MCF 10A (cell line): ENCODE results near the gene AGAP1. TPM values are rescaled to one million over a fixed set of nuclear protein-coding genes. Genes with fewer than 3 reads are reported as not detected.

Source experiments
- BruUV-seq: library from RNA; stranded (reverse); fragments of 400-500 nt; replicated peaks from 2 replicates; lab custom pipeline; 2021; lab: Mats Ljungman, UMichigan
- CTCF ChIA-PET: fragments of 300-600 bp; sonication (Branson Sonifier 250); formaldehyde crosslinking; extraction: SDS; loops from one replicate; lab custom pipeline; 2021; ENCODE audit warnings: antibody characterized with exemption, inconsistent platforms; lab: Yijun Ruan, JAX
- POLR2A ChIA-PET: fragments of 300-600, 350-650 bp; sonication (Branson Sonifier 250); formaldehyde crosslinking; extraction: SDS; loops from one replicate; lab custom pipeline; 2020; ENCODE audit warnings: antibody characterized with exemption, inconsistent platforms; lab: Yijun Ruan, JAX
- DNase-seq: peaks from one replicate; pipeline ENCODE4 v3.0.0-alpha.2; 2018; ENCODE audit not compliant: unreplicated experiment
- H3K27ac Mint-ChIP-seq: one replicate; pipeline ENCODE4 v1.8.0; 2022; ENCODE audit warnings: mild to moderate bottlenecking, low read depth, mixed read lengths; ENCODE audit not compliant: unreplicated experiment
- H3K27me3 Mint-ChIP-seq: one replicate; pipeline ENCODE4 v1.8.0; 2022; ENCODE audit warnings: mixed read lengths; ENCODE audit not compliant: insufficient read depth, unreplicated experiment
- H3K36me3 Mint-ChIP-seq: one replicate; pipeline ENCODE4 v1.8.0; 2022; ENCODE audit warnings: mild to moderate bottlenecking, moderate library complexity, mixed read lengths; ENCODE audit not compliant: insufficient read depth, unreplicated experiment
- H3K4me1 Mint-ChIP-seq: one replicate; pipeline ENCODE4 v1.8.0; 2022; ENCODE audit warnings: mixed read lengths; ENCODE audit not compliant: insufficient read depth, unreplicated experiment
- H3K4me3 Mint-ChIP-seq: one replicate; pipeline ENCODE4 v1.8.0; 2022; ENCODE audit warnings: mild to moderate bottlenecking, moderate library complexity, mixed read lengths; ENCODE audit not compliant: unreplicated experiment
- H3K9me3 Mint-ChIP-seq: one replicate; pipeline ENCODE4 v1.8.0; 2022; ENCODE audit warnings: mixed read lengths; ENCODE audit not compliant: unreplicated experiment
- CTCF ChIP-seq: fragments of 200-600 bp; IDR thresholded peaks from one replicate; pipeline ENCODE4 v1.8.0; 2022; ENCODE audit warnings: antibody characterized with exemption, mild to moderate bottlenecking; ENCODE audit not compliant: unreplicated experiment
- intact Hi-C: fragments of 100-400 bp; cut with micrococcal nuclease; formaldehyde crosslinking; loops from 2 replicates; pipeline ENCODE4 v1.14.1; 2022
- total RNA-seq: library from RNA; stranded (reverse); gene quantifications from 2 replicates; pipeline ENCODE4 v1.2.3, GENCODE V29; 2022

AGAP1 gene
- total RNA-seq, 1 experiment from 2014 or later, result 41.3 TPM

DNA sequence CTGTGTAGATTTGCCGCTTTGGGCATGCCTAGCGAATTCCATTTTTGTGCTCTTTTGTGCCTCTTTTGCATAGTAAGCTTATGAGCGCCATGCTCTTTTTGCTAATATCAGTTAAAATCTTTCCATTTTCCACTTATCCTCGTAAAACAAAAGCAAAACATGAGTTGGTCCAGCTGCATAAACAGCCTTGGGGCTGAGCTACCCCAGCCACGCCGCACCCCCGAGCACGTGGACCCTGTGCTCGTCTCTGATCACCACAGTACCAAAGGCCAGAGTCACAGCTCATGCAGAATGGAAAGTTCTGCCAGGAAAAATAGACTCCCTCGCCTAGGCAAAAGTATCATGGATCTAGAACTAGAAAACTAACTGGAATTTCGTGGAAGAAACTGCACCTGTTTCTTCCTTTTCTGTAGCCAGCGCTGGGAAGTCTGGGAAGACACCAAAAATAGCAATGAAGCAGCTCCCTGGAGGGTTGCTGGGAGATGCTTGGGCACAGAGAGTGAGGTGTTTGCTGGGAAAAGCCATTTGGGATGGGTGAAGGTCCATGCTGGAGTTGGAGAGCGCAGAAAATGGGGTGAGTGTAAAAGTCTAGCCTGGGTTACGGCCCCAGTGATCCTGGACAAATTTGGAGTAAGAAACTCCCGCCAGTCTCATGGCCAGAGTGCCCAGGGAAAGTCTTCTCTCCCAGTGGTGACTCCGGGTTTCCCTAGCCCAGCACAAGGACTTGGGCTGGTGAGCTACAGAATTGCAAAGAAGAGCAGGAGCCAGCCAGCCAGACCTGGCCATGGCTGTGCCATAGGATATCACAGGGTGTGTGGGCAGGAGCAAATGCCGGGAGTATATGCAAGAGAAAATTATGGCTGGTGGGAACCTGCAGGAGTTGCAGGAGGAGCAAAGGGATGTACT, 456.0 kb downstream of the AGAP1 start:
- no peak overlapping the region for H3K4me3 Mint-ChIP-seq
- H3K4me1 Mint-ChIP-seq, result no peaks in the 10 kb centered on the region
- H3K27ac Mint-ChIP-seq, result no peak overlapping the region
- peaks cover 7% of the 10 kb centered on the region for H3K36me3 Mint-ChIP-seq
- POLR2A ChIA-PET, result no interaction called here
- no TSS peak for BruUV-seq
- H3K27me3 Mint-ChIP-seq, result no peaks in the 10 kb centered on the region
- TF ChIP-seq CTCF, result no peak
- intact Hi-C loops, result no loop called here
- no peaks in the 10 kb centered on the region for H3K9me3 Mint-ChIP-seq
- CTCF ChIA-PET, result no interaction called here
- DNase-seq, result no peak

- Mint-ChIP-seq H3K4me3 (no peak overlapping the region), H3K36me3 (peaks cover 7% of the 10 kb centered on the region), H3K27ac (no peak overlapping the region), H3K27me3 (no peaks in the 10 kb centered on the region), H3K9me3 (no peaks in the 10 kb centered on the region), H3K4me1 (no peaks in the 10 kb centered on the region)
- no peak for TF ChIP-seq CTCF
- CTCF ChIA-PET, result no interaction called here
- POLR2A ChIA-PET, result no interaction called here
- DNase-seq, result no peak
- intact Hi-C loops, result no loop called here
- BruUV-seq, result no TSS peak
Observed at GRCh38 chr2:235950473-235950809, 456.6 kb downstream of the AGAP1 start.

- H3K4me3 Mint-ChIP-seq, result no peak overlapping the region
- TF ChIP-seq CTCF, result no peak
- ChIA-PET POLR2A (no interaction called here), CTCF (interaction anchor here (0.8 kb wide), 1 partner anchor 26 kb away, joined by 4 read pairs; no protein-coding TSS in a partner anchor)
- DNase-seq, result no peak
- intact Hi-C loops, result no loop called here
- H3K27ac Mint-ChIP-seq, result no peak overlapping the region
- peaks cover 7% of the 10 kb centered on the region for H3K36me3 Mint-ChIP-seq
- BruUV-seq, result no TSS peak
- H3K27me3 Mint-ChIP-seq, result no peaks in the 10 kb centered on the region
- H3K4me1 Mint-ChIP-seq, result no peaks in the 10 kb centered on the region
- H3K9me3 Mint-ChIP-seq, result no peaks in the 10 kb centered on the region
Observed at GRCh38 chr2:235951493-235951892, 457.6 kb downstream of the AGAP1 start.

DNA sequence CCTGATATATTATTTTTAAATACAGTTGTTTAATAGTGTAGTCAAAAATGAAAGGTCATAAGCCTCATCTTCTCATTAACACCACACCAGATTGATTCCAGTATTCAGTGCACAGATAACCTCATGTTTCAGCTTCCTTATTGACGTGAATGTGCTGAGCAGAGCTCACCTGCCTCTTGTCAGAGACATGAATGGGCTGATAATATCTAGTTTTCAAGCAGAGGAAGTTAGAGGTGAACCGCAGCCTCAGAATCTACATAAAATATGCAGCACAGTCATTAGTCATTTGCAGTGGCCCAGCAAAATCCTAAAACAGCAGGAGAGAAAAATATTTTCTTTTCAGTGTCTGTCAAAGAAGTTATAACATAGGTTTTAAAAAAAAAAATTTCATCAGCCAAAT, 458.1 kb downstream of the AGAP1 start:
- no peak for DNase-seq
- BruUV-seq, result no TSS peak
- H3K36me3 Mint-ChIP-seq, result peaks cover 8% of the 10 kb centered on the region
- TF ChIP-seq CTCF, result no peak
- no peak overlapping the region for H3K4me3 Mint-ChIP-seq
- H3K27me3 Mint-ChIP-seq, result no peaks in the 10 kb centered on the region
- CTCF ChIA-PET, result interaction anchor here (0.7 to 0.8 kb wide), 2 partner anchors 25 to 229 kb away, joined by 4 read pairs; no protein-coding TSS in a partner anchor
- H3K27ac Mint-ChIP-seq, result no peak overlapping the region
- no peaks in the 10 kb centered on the region for H3K9me3 Mint-ChIP-seq
- intact Hi-C loops, result no loop called here
- no peaks in the 10 kb centered on the region for H3K4me1 Mint-ChIP-seq
- POLR2A ChIA-PET, result no interaction called here
